GM18508 (cell line): Measurements from ENCODE around the gene MFAP4.

ENCODE experiments used
- ATAC-seq: cut with Tn5 transposase; IDR thresholded peaks from one replicate; pipeline ENCODE4 v1.9.1; 2021; ENCODE audit warnings: moderate number of reproducible peaks; ENCODE audit not compliant: insufficient read depth, unreplicated experiment

MFAP4 gene

DNA sequence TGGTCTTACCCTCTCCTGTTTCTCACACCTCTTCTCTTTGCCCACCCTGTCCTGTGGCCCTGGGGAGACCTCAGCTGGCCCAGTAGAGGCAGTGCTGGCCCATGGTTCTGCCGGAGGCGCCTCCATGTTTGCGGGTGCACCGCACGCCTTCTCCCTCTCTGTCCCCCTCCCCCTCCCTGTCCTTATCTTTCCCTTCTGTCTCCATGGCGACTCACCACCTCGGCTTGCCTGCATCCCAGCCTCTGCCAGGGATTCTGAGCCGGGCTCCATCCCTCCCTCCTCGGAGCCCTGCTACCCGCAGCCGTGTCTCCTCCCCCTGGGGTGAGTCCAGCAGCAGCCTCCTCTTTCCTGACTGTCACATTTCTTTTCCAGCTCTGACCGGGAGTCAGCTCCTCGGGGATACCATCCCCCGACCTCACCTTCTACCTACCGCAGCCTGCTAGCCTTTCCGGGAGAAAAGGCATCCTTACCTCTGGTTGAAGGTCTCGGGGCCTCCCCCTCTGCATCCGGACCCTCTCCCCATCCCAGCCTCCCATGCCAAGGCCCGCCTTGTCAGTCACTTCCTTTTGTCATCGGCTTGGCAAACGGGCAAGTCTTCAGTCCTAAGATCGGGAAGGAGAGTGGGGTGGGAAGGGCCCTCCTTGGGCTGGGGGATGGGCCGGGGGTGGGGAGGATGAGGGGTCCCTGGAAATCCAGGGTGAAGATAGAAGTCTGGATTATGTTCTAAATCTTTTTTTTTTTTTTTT, 24.1 kb upstream of the MFAP4 start, which contains the start of gene RNF112:
TSS of gene RNF112 (plus strand) at position 358 of the 746 bp plus-strand sequence. CDS start at position 535, 177 bp downstream.
- ATAC-seq: no peak

GRCh38 chr17:19410091-19410490, 23.1 kb upstream of the MFAP4 start:
- ATAC-seq: no peak

GRCh38 chr17:19409509-19409908, 22.5 kb upstream of the MFAP4 start:
- no peak for ATAC-seq

- no peak for ATAC-seq
Measured at GRCh38 chr17:19409066-19409465, 22.1 kb upstream of the MFAP4 start.

DNA sequence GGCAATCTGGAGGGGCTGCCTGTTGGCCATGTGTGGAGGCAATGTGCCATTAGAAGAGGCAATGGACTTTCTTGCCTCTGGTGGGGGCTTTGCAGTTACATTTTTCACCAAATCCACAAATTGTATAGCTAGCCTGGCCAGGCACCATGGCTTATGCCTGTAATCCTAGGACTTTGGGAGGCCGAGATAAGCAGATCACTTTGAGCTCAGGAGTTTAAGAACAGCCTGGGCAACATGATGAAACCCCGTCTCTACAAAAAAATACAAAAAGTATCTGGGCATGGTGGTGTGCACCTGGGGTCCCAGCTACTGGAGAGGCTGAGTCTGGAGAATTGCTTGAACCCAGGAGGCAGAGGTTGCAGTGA, 21.3 kb upstream of the MFAP4 start:
- no peak for ATAC-seq

DNA sequence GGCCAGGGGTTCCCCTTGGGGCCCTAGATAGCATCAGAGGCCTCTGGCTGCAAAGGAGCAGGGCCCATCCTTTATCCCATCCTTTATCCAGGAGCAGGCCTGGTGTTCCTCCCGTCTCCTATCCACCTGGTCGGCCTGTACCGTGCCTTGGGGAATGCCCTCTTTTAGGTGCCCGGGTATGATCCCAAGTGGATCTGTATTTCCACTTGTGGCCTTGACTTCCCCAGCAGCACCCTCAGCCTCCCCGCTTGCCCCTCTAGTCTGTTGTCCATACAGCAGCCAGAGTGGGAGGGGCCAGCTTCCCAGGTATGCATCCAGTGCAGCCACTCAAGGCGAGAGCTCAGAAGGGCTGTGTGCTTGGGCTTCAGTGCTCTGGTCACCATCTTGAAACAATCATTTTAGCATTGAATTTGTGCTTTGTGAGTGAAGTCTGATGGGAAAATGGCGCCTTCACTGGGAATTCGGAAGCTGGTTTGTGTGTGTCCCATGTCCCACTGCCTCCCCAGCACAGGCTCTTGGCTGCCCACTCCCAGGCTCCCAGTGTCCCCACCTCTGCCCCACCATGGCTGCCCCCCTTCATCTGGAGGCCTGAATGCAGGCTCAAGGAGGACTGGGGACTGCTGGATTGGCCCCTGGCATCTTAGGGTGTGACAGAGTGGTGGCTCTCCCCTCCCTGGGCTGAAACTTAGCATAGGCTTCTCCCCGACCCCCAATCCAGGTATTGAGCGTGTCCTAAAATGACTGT, 20.8 kb upstream of the MFAP4 start:
- ATAC-seq: no peak

DNA sequence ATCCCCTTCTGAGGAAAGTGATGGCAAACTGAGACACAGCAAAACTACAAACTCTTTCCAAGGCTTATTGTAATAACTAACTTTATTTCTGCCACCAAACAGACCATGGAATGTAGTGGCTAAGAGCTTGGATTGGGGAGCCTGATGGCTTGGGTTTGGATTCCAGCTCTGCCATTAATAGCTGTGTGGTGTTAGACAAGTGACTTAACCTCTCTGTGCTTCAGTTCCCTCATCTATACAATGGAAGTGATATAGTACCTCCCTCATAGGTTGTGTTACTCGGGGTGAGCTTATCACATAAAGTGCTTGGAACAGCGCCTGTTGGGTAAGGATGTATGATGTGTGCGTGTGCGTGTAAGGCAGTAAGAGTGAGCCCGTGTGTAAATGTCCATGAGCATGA, 18.1 kb upstream of the MFAP4 start:
- no peak for ATAC-seq

GRCh38 chr17:19404264-19404663, 17.3 kb upstream of the MFAP4 start:
- ATAC-seq: no peak

GRCh38 chr17:19403021-19403420, 16.0 kb upstream of the MFAP4 start:
- no peak for ATAC-seq

GRCh38 chr17:19402171-19402570, 15.2 kb upstream of the MFAP4 start:
- no peak for ATAC-seq

DNA sequence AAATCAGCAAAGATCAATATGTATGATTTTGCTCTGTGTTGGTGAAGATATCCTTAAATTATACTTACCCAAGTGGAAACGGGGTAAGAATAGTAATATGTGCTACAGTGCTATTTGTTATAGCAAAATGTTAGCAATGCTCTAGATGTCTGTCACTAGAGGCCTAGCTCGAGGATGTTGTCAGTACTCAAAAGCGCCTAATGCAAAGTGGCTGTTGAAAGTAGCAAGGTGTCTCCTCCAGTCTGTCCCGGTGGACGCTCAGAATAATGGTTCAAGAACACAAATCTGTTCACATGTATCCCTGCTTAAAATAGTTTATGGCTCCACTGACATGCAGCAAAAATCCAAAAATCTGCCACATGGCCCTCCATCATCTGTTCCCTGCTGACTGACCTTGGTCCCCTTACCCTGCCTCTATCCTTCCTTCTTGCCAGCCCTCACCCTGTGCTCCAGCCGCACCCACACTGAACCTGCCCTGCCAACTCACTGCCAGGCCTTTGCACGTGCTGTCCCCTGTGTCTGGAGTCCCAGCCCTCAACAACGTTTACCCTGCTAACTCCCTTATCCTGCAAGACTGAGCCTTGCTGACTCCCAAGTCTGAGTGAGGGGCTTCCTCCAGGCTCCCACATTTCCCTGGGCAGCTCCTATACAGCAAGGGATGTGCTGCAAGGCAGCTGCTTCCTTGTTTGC, 14.5 kb upstream of the MFAP4 start:
- no peak for ATAC-seq

DNA sequence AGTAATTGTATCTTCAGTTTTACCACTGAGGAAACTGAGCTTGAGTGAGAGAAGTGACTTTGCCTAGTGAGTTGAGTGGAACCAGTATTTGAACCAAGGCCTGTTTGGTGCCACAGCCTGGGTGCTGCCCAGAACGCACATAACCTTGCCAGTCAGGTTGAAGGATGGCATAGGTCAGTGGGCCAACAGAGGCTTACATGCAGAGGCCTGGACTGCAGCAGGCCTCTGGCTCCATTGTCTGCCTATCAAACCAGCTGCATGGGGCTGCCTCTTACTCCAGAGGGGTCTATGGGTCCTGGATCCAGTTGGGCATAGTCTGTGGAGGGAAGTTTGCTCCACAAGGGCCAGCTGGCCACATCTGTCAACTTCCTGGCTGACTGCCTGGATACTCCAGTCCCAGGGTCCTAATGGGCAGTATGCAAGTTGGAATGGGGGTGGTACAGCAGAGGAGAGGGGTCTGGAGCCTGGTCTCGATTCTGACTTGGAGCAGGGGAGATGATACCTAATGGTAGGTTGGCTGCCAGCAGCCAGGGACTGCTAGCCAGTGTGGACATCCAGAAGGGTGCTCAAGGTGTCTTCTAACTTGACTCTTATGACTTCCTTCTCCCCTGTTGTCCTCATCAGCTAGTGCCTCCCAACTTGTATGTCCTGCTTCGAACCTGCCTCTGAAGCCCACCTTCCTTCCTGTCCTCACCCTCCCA, 12.9 kb upstream of the MFAP4 start:
- ATAC-seq: no peak

GRCh38 chr17:19398301-19399181, 11.6 kb upstream of the MFAP4 start:
- ATAC-seq: no peak

GRCh38 chr17:19397556-19398041, 10.6 kb upstream of the MFAP4 start:
- no peak for ATAC-seq

- ATAC-seq: no peak
Measured at GRCh38 chr17:19392303-19392702, 5.3 kb upstream of the MFAP4 start.

GRCh38 chr17:19391432-19391831, 4.4 kb upstream of the MFAP4 start:
- no peak for ATAC-seq

DNA sequence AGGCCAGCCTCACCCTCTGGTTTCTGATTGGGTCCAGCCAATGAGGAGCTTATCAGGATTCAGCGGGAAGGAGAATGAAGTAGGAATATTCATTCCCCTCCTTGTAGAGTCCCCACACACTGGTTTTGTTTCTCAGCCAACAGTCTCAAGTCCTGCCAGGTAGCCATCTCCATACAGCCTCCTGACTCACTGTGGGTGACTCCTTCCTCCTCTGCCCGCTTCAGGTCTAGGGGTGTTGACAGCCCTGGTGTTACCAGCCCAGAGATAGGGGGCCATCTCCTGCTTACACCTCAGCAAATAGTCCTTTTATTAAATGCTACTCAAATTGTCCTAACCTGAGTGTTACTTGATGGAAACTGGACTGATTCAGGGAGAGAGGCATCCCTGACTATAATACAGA, 4.0 kb upstream of the MFAP4 start:
- ATAC-seq: no peak

DNA sequence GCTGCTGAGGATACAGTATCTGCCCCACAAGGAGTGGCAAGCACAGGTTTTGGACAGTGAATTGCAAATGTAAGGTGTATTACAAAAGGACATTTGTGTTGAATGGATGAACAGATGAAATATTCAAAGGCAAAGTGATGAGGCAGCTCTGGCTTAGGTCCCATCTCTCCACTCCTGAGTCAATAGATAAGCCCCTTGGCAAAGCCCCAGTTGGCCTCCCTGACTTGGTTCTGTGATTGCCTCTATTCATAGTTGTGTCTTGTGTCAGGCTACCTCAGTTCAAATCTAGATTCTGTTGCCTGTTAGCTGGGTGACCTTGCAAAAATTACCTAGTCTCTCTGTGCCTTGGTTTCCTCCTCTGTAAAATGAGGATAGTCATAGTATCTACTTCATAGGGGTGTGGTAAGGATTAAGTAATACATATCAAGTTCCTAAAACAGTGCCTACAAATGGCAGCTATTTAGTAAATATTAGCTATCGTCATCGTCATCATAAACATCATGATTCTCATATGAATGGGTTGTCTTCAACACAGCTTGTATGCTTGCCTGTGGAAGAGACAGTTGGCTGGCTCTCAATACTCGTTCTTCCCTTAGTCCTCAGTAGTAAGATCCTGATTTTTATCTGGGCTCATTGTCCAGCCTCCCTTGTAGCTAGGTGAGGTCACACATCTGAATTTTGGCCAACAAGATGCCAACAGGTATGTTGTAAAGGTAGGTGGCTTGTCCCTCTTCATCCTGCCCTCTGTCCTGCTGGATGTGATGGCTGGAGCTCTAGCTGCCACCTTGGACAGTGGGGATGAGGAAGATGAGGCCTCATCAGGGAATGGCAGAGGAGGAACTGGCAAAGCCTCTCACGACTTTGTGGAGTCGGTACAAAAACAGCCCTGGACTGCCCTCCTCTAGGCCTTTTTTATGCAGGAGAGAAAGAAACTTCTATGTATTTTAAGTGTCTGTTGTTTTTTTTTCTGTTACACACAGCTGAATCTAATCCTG, 2.1 kb upstream of the MFAP4 start:
- no peak for ATAC-seq
